ENCODE measurements around the gene MRPL38.

The MRPL38 gene

DNA sequence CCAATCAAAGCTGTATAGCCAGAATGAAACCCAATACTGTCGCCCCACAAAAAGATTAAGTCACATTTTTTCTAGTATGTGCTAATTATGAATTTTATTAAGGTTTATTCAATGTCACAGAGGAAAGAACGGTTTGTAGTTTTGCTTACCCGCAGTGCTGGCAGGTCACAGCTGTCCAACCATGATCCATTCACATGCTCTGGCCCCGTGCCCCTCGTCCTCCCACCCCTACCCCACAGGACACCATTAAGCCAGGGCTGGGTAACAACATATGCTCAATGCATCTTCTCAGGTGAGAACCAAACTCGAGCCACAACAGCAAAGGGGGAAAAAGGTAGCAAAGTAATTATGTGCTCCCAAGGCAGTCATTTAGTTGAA, 36.7 kb upstream of the MRPL38 start:
- DNase-seq (ENCODE audit: extremely low read depth, low read depth): no peak
- peak overlapping the region; percentile 88 for H3K4me3 ChIP-seq (replicated peaks; ENCODE audit: low read depth, low read length)
- TF ChIP-seq, protein P1, sequence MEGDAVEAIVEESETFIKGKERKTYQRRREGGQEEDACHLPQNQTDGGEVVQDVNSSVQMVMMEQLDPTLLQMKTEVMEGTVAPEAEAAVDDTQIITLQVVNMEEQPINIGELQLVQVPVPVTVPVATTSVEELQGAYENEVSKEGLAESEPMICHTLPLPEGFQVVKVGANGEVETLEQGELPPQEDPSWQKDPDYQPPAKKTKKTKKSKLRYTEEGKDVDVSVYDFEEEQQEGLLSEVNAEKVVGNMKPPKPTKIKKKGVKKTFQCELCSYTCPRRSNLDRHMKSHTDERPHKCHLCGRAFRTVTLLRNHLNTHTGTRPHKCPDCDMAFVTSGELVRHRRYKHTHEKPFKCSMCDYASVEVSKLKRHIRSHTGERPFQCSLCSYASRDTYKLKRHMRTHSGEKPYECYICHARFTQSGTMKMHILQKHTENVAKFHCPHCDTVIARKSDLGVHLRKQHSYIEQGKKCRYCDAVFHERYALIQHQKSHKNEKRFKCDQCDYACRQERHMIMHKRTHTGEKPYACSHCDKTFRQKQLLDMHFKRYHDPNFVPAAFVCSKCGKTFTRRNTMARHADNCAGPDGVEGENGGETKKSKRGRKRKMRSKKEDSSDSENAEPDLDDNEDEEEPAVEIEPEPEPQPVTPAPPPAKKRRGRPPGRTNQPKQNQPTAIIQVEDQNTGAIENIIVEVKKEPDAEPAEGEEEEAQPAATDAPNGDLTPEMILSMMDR (IDR thresholded peaks at IDR 0.05; ENCODE audit: low read depth, low read length, missing control alignments): no peak

DNA sequence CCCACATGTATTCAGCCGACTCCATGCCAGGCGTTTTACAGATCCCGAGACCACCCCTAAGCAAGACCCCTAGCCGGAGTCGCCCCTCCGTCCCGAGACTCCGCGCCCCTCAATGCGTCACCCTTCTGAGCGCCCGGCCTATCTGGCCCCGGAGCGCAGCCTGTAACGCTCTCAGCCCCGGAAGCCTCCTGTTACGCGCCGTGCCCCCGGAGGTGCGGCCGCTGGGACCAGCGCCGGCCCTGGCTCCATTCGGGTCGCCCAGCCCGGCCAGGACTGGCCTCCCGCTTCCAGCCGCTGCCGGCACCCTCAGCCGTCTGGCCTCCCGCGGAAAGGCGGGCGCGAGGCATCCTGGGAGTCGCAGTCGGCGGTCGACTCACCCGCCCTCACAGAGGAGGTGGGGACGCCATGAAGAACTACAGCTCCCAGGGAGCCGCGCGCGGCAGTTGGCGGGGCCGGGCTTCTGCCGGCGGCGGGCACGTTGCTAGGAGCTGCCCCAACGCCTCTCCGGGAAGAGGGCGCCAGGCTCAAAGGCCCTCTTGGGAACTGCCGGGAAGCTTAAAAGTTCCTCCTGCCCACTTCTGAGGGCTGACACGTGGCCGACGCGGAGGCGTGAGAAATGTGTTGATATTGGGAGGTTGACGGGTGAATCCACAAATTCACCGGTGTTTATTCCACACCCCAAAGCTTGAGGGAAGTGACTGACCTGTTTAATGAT, 36.2 kb upstream of the MRPL38 start, which contains the start of gene FBF1:
Gene FBF1, minus strand, starts transcription at position 316 of the 715 bp plus-strand sequence. CDS start 2,893 bp downstream, outside the sequence.
- H3K4me3 ChIP-seq (replicated peaks; ENCODE audit: low read depth, low read length): peak within 1 kb of the TSS; percentile 88
- TF ChIP-seq, protein P1 (IDR thresholded peaks at IDR 0.05; ENCODE audit: low read depth, low read length, missing control alignments): no peak
- DNase-seq (ENCODE audit: extremely low read depth, low read depth): peak; percentile 58

DNA sequence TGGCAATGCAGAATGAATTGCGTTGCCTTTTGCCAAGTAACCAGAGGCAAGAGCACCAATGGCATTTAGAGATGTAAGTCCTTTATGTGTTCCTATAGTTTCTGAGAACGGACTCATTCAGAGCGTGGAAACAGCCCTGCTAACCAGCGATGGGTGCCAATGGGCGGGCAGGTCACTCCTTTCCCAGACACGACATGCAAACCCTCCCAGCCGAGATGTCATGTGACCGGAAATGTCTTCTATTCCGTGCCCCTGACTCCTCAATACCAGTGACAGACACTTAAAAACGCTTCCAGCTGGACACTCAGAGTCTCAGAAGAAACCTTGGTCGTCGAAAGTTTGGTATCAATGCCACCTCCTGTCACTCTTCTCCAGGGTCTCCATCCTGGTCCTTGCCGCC, 33.0 kb upstream of the MRPL38 start:
- H3K4me3 ChIP-seq (replicated peaks; ENCODE audit: low read depth, low read length): no peak overlapping the region
- TF ChIP-seq, protein P1 (IDR thresholded peaks at IDR 0.05; ENCODE audit: low read depth, low read length, missing control alignments): no peak
- no peak for DNase-seq (ENCODE audit: extremely low read depth, low read depth)

DNA sequence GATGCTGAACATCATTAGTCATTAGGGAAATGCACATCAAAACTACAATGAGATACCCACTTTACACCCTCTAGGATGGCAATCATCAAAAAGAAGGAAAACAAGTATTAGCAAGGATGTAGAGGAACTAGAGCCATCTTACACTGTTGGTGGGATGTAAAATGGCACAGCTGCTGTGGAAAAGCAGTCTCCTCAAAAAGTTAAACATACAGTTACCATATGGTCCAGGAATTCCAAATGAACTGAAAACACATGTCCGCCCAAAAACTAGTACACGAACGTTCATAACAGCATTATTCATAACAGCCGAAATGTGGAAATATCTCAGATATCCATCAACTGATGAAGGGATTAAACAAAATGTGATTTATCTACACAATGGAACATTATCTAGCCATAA, 29.1 kb upstream of the MRPL38 start:
- DNase-seq (ENCODE audit: extremely low read depth, low read depth): no peak
- no peak overlapping the region for H3K4me3 ChIP-seq (replicated peaks; ENCODE audit: low read depth, low read length)
- TF ChIP-seq, protein P1 (IDR thresholded peaks at IDR 0.05; ENCODE audit: low read depth, low read length, missing control alignments): no peak

DNA sequence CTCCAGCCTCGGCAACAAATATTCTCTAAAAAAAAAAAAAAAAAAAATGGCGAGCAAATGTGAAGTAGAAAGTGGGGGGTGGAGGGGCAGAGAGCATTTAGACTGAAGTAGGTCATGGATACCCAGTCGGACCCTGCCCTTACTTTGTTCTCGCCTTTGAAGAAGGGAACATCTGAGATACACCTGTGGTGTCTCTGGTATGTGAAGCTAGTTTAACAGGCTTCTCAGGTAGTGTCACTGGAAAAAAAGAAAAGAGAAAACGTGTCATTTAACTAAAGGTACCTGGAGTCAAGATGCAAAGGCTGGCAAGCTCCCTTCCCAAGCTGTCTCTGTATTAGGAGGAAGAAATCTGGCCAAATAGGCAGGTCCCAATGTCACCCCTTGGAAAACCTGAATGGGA, 28.2 kb upstream of the MRPL38 start:
- TF ChIP-seq, protein P1 (IDR thresholded peaks at IDR 0.05; ENCODE audit: low read depth, low read length, missing control alignments): no peak
- DNase-seq (ENCODE audit: extremely low read depth, low read depth): no peak
- no peak overlapping the region for H3K4me3 ChIP-seq (replicated peaks; ENCODE audit: low read depth, low read length)

DNA sequence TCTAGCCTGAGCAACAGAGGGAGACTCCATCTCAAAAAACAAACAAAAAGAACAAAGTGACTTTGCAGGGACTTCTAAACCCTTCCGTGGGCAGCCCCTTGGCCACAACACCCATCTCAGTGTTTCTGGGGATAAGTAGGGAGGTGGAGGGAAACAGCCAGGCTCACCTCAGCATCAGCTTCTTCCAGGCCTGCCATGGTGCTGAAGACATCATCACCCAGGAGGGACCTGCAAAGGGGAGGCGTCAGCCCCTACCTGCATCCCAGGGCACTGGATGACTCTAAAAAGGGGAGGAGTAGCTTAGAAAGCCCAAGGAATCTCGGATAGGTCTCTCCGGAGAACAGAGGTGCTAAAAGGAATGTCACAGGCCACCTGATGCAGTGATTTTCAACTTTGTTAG, 26.4 kb upstream of the MRPL38 start:
- no peak for DNase-seq (ENCODE audit: extremely low read depth, low read depth)
- H3K4me3 ChIP-seq (replicated peaks; ENCODE audit: low read depth, low read length): no peak overlapping the region
- TF ChIP-seq, protein P1 (IDR thresholded peaks at IDR 0.05; ENCODE audit: low read depth, low read length, missing control alignments): no peak

All from HFF-Myc (cell line).